GM19452 (cell line): ENCODE results near the gene NARF.
"Not testable (repeated sequence)": the region's sequence is repeated elsewhere in the genome, so short reads cannot be mapped to it uniquely, and the experiment has no call there.

ENCODE experiments used
- ATAC-seq: cut with Tn5 transposase; IDR thresholded peaks from one replicate; pipeline ENCODE4 v1.9.1; 2021; ENCODE audit not compliant: unreplicated experiment

Gene NARF

GRCh38 chr17:82496529-82497434 is 38.2 kb downstream of the NARF start:
- peak; percentile 58 for ATAC-seq

- ATAC-seq: peak; percentile 23
Observed at GRCh38 chr17:82497483-82498405, 39.2 kb downstream of the NARF start.

GRCh38 chr17:82502207-82502606 is 43.7 kb downstream of the NARF start:
- ATAC-seq: no peak

GRCh38 chr17:82503094-82503727 is 44.7 kb downstream of the NARF start:
- ATAC-seq: no peak

GRCh38 chr17:82503728-82504308 is 45.3 kb downstream of the NARF start:
- no peak for ATAC-seq

- no peak for ATAC-seq
Observed at GRCh38 chr17:82505296-82505695, 46.8 kb downstream of the NARF start.

- peak; percentile 87 for ATAC-seq
Observed at GRCh38 chr17:82506402-82506801, 47.9 kb downstream of the NARF start.

- no peak for ATAC-seq
Observed at GRCh38 chr17:82507631-82508175, 49.2 kb downstream of the NARF start.

GRCh38 chr17:82511642-82512041 is 53.1 kb downstream of the NARF start:
- ATAC-seq: not testable (repeated sequence)

GRCh38 chr17:82513864-82514263 is 55.3 kb downstream of the NARF start:
- not testable (repeated sequence) for ATAC-seq

GRCh38 chr17:82517230-82517865 is 58.8 kb downstream of the NARF start:
- ATAC-seq: no peak

- ATAC-seq: peak; percentile 85
Observed at GRCh38 chr17:82518826-82519810, 60.6 kb downstream of the NARF start, which contains the start of gene FOXK2. Gene FOXK2, plus strand, starts transcription at chr17:82519732. Its CDS starts 157 bp downstream, at chr17:82519889.

- no peak for ATAC-seq
Observed at GRCh38 chr17:82519971-82520903, 61.7 kb downstream of the NARF start.

GRCh38 chr17:82524540-82524939 is 66.0 kb downstream of the NARF start:
- ATAC-seq: no peak

GRCh38 chr17:82525712-82526111 is 67.2 kb downstream of the NARF start:
- no peak for ATAC-seq

GRCh38 chr17:82527898-82528297 is 69.4 kb downstream of the NARF start:
- no peak for ATAC-seq

GRCh38 chr17:82528484-82529265 is 70.1 kb downstream of the NARF start:
- ATAC-seq: no peak
